ENCODE measurements around the gene ZGRF1.
"Not testable (repeated sequence)": the region's sequence is repeated elsewhere in the genome, so short reads cannot be mapped to it uniquely, and the experiment has no call there.

The ZGRF1 gene

GRCh38 chr4:112567536-112567935, 69.2 kb downstream of the ZGRF1 start:
- Histone ChIP-seq H3K27ac (ENCODE audit: low read length) (no peak overlapping the region), H3K9me3 (ENCODE audit: control insufficient read depth in 1 of 2, low read length in 2 of 2) (no peaks in the 10 kb centered on the region), H3K4me3 (ENCODE audit: low read depth in 1 of 2, low read length in 2 of 2) (no peak overlapping the region)

GRCh38 chr4:112564706-112565270, 71.9 kb downstream of the ZGRF1 start:
- no peaks in the 10 kb centered on the region for H3K36me3 ChIP-seq (ENCODE audit: control insufficient read depth in 1 of 2, insufficient read depth in 2 of 2, low read length in 2 of 2)
- no peaks in the 10 kb centered on the region for H3K27me3 ChIP-seq (ENCODE audit: low read depth, low read length)
- H3K4me3 ChIP-seq (ENCODE audit: low read depth in 1 of 2, low read length in 2 of 2): no peak overlapping the region
- no peak overlapping the region for H3K27ac ChIP-seq (ENCODE audit: low read length)
- no peaks in the 10 kb centered on the region for H3K9me3 ChIP-seq (ENCODE audit: control insufficient read depth in 1 of 2, low read length in 2 of 2)
- H3K4me1 ChIP-seq (ENCODE audit: control insufficient read depth in 1 of 2, insufficient read depth in 2 of 2, low read length in 2 of 2): no peaks in the 10 kb centered on the region

More at GRCh38 chr4:112567536-112567935, 69.2 kb downstream of the ZGRF1 start:
- H3K36me3 ChIP-seq (ENCODE audit: control insufficient read depth in 1 of 2, insufficient read depth in 2 of 2, low read length in 2 of 2): no peaks in the 10 kb centered on the region
- no peaks in the 10 kb centered on the region for H3K27me3 ChIP-seq (ENCODE audit: low read depth, low read length)
- H3K4me1 ChIP-seq (ENCODE audit: control insufficient read depth in 1 of 2, insufficient read depth in 2 of 2, low read length in 2 of 2): no peaks in the 10 kb centered on the region

- Histone ChIP-seq H3K27me3 (ENCODE audit: low read depth, low read length) (no peaks in the 10 kb centered on the region), H3K4me3 (ENCODE audit: low read depth in 1 of 2, low read length in 2 of 2) (no peak overlapping the region), H3K4me1 (ENCODE audit: control insufficient read depth in 1 of 2, insufficient read depth in 2 of 2, low read length in 2 of 2) (no peaks in the 10 kb centered on the region), H3K36me3 (ENCODE audit: control insufficient read depth in 1 of 2, insufficient read depth in 2 of 2, low read length in 2 of 2) (no peaks in the 10 kb centered on the region), H3K9me3 (ENCODE audit: control insufficient read depth in 1 of 2, low read length in 2 of 2) (no peaks in the 10 kb centered on the region), H3K27ac (ENCODE audit: low read length) (no peak overlapping the region)
Observed at GRCh38 chr4:112563431-112564200, 73.1 kb downstream of the ZGRF1 start.

GRCh38 chr4:112562254-112562879, 74.3 kb downstream of the ZGRF1 start:
- H3K27ac ChIP-seq (ENCODE audit: low read length): no peak overlapping the region
- H3K27me3 ChIP-seq (ENCODE audit: low read depth, low read length): no peaks in the 10 kb centered on the region
- H3K9me3 ChIP-seq (ENCODE audit: control insufficient read depth in 1 of 2, low read length in 2 of 2): no peaks in the 10 kb centered on the region
- no peak overlapping the region for H3K4me3 ChIP-seq (ENCODE audit: low read depth in 1 of 2, low read length in 2 of 2)
- H3K36me3 ChIP-seq (ENCODE audit: control insufficient read depth in 1 of 2, insufficient read depth in 2 of 2, low read length in 2 of 2): no peaks in the 10 kb centered on the region
- H3K4me1 ChIP-seq (ENCODE audit: control insufficient read depth in 1 of 2, insufficient read depth in 2 of 2, low read length in 2 of 2): no peaks in the 10 kb centered on the region

- no peaks in the 10 kb centered on the region for H3K36me3 ChIP-seq (ENCODE audit: control insufficient read depth in 1 of 2, insufficient read depth in 2 of 2, low read length in 2 of 2)
- H3K27me3 ChIP-seq (ENCODE audit: low read depth, low read length): no peaks in the 10 kb centered on the region
- H3K4me3 ChIP-seq (ENCODE audit: low read depth in 1 of 2, low read length in 2 of 2): no peak overlapping the region
- no peak overlapping the region for H3K27ac ChIP-seq (ENCODE audit: low read length)
- no peaks in the 10 kb centered on the region for H3K4me1 ChIP-seq (ENCODE audit: control insufficient read depth in 1 of 2, insufficient read depth in 2 of 2, low read length in 2 of 2)
- H3K9me3 ChIP-seq (ENCODE audit: control insufficient read depth in 1 of 2, low read length in 2 of 2): no peaks in the 10 kb centered on the region
Observed at GRCh38 chr4:112560084-112560483, 76.6 kb downstream of the ZGRF1 start.

- H3K4me3 ChIP-seq (ENCODE audit: low read depth in 1 of 2, low read length in 2 of 2): no peak overlapping the region
Observed at GRCh38 chr4:112559053-112559452, 77.7 kb downstream of the ZGRF1 start.

GRCh38 chr4:112557676-112558411, 78.9 kb downstream of the ZGRF1 start:
- Histone ChIP-seq H3K27me3 (ENCODE audit: low read depth, low read length) (no peaks in the 10 kb centered on the region), H3K36me3 (ENCODE audit: control insufficient read depth in 1 of 2, insufficient read depth in 2 of 2, low read length in 2 of 2) (no peaks in the 10 kb centered on the region), H3K9me3 (ENCODE audit: control insufficient read depth in 1 of 2, low read length in 2 of 2) (no peaks in the 10 kb centered on the region), H3K4me1 (ENCODE audit: control insufficient read depth in 1 of 2, insufficient read depth in 2 of 2, low read length in 2 of 2) (no peaks in the 10 kb centered on the region), H3K27ac (ENCODE audit: low read length) (no peak overlapping the region), H3K4me3 (ENCODE audit: low read depth in 1 of 2, low read length in 2 of 2) (no peak overlapping the region)

More at GRCh38 chr4:112559053-112559452, 77.7 kb downstream of the ZGRF1 start:
- Histone ChIP-seq H3K36me3 (ENCODE audit: control insufficient read depth in 1 of 2, insufficient read depth in 2 of 2, low read length in 2 of 2) (no peaks in the 10 kb centered on the region), H3K27me3 (ENCODE audit: low read depth, low read length) (no peaks in the 10 kb centered on the region), H3K9me3 (ENCODE audit: control insufficient read depth in 1 of 2, low read length in 2 of 2) (no peaks in the 10 kb centered on the region), H3K27ac (ENCODE audit: low read length) (no peak overlapping the region), H3K4me1 (ENCODE audit: control insufficient read depth in 1 of 2, insufficient read depth in 2 of 2, low read length in 2 of 2) (no peaks in the 10 kb centered on the region)

GRCh38 chr4:112554271-112554670, 82.4 kb downstream of the ZGRF1 start:
- not testable (repeated sequence) for H3K4me3 ChIP-seq (ENCODE audit: low read depth in 1 of 2, low read length in 2 of 2); H3K4me1 ChIP-seq (ENCODE audit: control insufficient read depth in 1 of 2, insufficient read depth in 2 of 2, low read length in 2 of 2); H3K36me3 ChIP-seq (ENCODE audit: control insufficient read depth in 1 of 2, insufficient read depth in 2 of 2, low read length in 2 of 2); H3K9me3 ChIP-seq (ENCODE audit: control insufficient read depth in 1 of 2, low read length in 2 of 2); H3K27me3 ChIP-seq (ENCODE audit: low read depth, low read length); H3K27ac ChIP-seq (ENCODE audit: low read length)

GRCh38 chr4:112552668-112553067, 84.0 kb downstream of the ZGRF1 start:
- no peaks in the 10 kb centered on the region for H3K9me3 ChIP-seq (ENCODE audit: control insufficient read depth in 1 of 2, low read length in 2 of 2)

GRCh38 chr4:112550728-112551127, 86.0 kb downstream of the ZGRF1 start:
- no peak overlapping the region for H3K27ac ChIP-seq (ENCODE audit: low read length)
- no peaks in the 10 kb centered on the region for H3K27me3 ChIP-seq (ENCODE audit: low read depth, low read length)
- H3K4me3 ChIP-seq (ENCODE audit: low read depth in 1 of 2, low read length in 2 of 2): no peak overlapping the region
- H3K36me3 ChIP-seq (ENCODE audit: control insufficient read depth in 1 of 2, insufficient read depth in 2 of 2, low read length in 2 of 2): no peaks in the 10 kb centered on the region
- H3K9me3 ChIP-seq (ENCODE audit: control insufficient read depth in 1 of 2, low read length in 2 of 2): no peaks in the 10 kb centered on the region
- no peaks in the 10 kb centered on the region for H3K4me1 ChIP-seq (ENCODE audit: control insufficient read depth in 1 of 2, insufficient read depth in 2 of 2, low read length in 2 of 2)

More at GRCh38 chr4:112552668-112553067, 84.0 kb downstream of the ZGRF1 start:
- Histone ChIP-seq H3K4me1 (ENCODE audit: control insufficient read depth in 1 of 2, insufficient read depth in 2 of 2, low read length in 2 of 2) (no peaks in the 10 kb centered on the region), H3K27me3 (ENCODE audit: low read depth, low read length) (no peaks in the 10 kb centered on the region), H3K4me3 (ENCODE audit: low read depth in 1 of 2, low read length in 2 of 2) (no peak overlapping the region), H3K27ac (ENCODE audit: low read length) (no peak overlapping the region), H3K36me3 (ENCODE audit: control insufficient read depth in 1 of 2, insufficient read depth in 2 of 2, low read length in 2 of 2) (no peaks in the 10 kb centered on the region)

GRCh38 chr4:112546476-112546875, 90.2 kb downstream of the ZGRF1 start:
- Histone ChIP-seq H3K4me1 (ENCODE audit: control insufficient read depth in 1 of 2, insufficient read depth in 2 of 2, low read length in 2 of 2) (no peaks in the 10 kb centered on the region), H3K27me3 (ENCODE audit: low read depth, low read length) (no peaks in the 10 kb centered on the region), H3K27ac (ENCODE audit: low read length) (no peak overlapping the region), H3K36me3 (ENCODE audit: control insufficient read depth in 1 of 2, insufficient read depth in 2 of 2, low read length in 2 of 2) (no peaks in the 10 kb centered on the region), H3K9me3 (ENCODE audit: control insufficient read depth in 1 of 2, low read length in 2 of 2) (no peaks in the 10 kb centered on the region), H3K4me3 (ENCODE audit: low read depth in 1 of 2, low read length in 2 of 2) (no peak overlapping the region)
